HCT116 (cell line): ENCODE results near the gene UNC79. TPM values are rescaled to one million over a fixed set of nuclear protein-coding genes. Genes with fewer than 3 reads are reported as not detected.

Experiments
- ATAC-seq: fragments of 200-7000 bp; cut with Tn5 transposase; 2 replicates; pipeline ENCODE4 v1.9.1; 2020; ENCODE audit warnings: mild to moderate bottlenecking, moderate library complexity
- BruUV-seq: library from RNA; stranded (reverse); fragments of 400-500 nt; replicated peaks from 2 replicates; lab custom pipeline; 2021; lab: Mats Ljungman, UMichigan
- CTCF ChIA-PET: fragments of 300-600 bp; sonication (Branson Sonifier 250); formaldehyde crosslinking; loops from one replicate; lab custom pipeline; 2021; ENCODE audit warnings: antibody characterized with exemption; lab: Charles Lee
- POLR2A ChIA-PET: fragments of 300-600, 350-600 bp; sonication (Branson Sonifier 250); formaldehyde crosslinking; loops from one replicate; lab custom pipeline; 2021; ENCODE audit warnings: antibody characterized with exemption; lab: Charles Lee
- RAD21 ChIA-PET, 2 experiments: fragments of 300-600 bp; sonication (Branson Sonifier 250); formaldehyde crosslinking; loops; one replicate each; lab custom pipeline; 2023; ENCODE audit warnings: low total read pairs in 2 of 2; ENCODE audit not compliant: uncharacterized antibody in 2 of 2, unreplicated experiment in 2 of 2, low non-redundant PET in 1 of 2; lab: Charles Lee
- DNase-seq: peaks from one replicate; pipeline ENCODE4 v3.0.0-alpha.2; 2010; ENCODE audit warnings: low read depth, low spot score
- H2AFZ ChIP-seq: fragments of 200-600 bp; shearing (Covaris generic), sonication (generic); 2 replicates; pipeline ENCODE4 v1.6.1; 2017; ENCODE audit warnings: low read depth, mixed run types, mixed read lengths, antibody characterized with exemption, low read length; ENCODE audit not compliant: poor library complexity, severe bottlenecking
- H3K27ac ChIP-seq: 2 replicates; pipeline ENCODE4 v1.5.1; 2012; ENCODE audit warnings: low read depth, low read length
- H3K27me3 ChIP-seq: fragments of 200-600 bp; sonication (generic); 2 replicates; pipeline ENCODE4 v1.6.1; 2016; ENCODE audit warnings: mixed run types, low read length, mixed read lengths; ENCODE audit not compliant: insufficient read depth
- H3K36me3 ChIP-seq, 2 experiments: fragments of 200-500 bp in 1 of 2; fragments of 200-600 bp in 1 of 2; sonication (Bioruptor generic) in 1 of 2; sonication (generic) in 1 of 2; 2 replicates each; pipeline versions ENCODE4 v1.5.1 to v1.6.1; 2014 to 2016; ENCODE audit warnings: low read length in 2 of 2, inconsistent platforms in 1 of 2, mixed read lengths in 1 of 2, mixed run types in 1 of 2; ENCODE audit not compliant: insufficient read depth in 2 of 2, control insufficient read depth in 1 of 2
- H3K4me1 ChIP-seq, 2 experiments: fragments of 200-600 bp in 1 of 2; sonication (generic) in 1 of 2; 2 replicates each; pipeline versions ENCODE4 v1.5.1 to v1.6.1; 2012 to 2017; ENCODE audit warnings: low read length in 2 of 2, inconsistent platforms in 1 of 2, mild to moderate bottlenecking in 1 of 2, mixed read lengths in 1 of 2, mixed run types in 1 of 2, moderate library complexity in 1 of 2; ENCODE audit not compliant: insufficient read depth in 2 of 2, control insufficient read depth in 1 of 2
- H3K4me2 ChIP-seq: fragments of 200-600 bp; sonication (generic); 2 replicates; pipeline ENCODE4 v1.6.1; 2017; ENCODE audit warnings: mixed run types, low read length, mixed read lengths
- H3K4me3 ChIP-seq, 2 experiments: fragments of 200-600 bp in 1 of 2; sonication (generic) in 1 of 2; replicated peaks in 1 of 2; 2 replicates each; pipeline ENCODE4 v1.5.1; 2011 to 2016; ENCODE audit warnings: low read length in 2 of 2, control low read depth in 1 of 2, low read depth in 1 of 2, mild to moderate bottlenecking in 1 of 2, mixed read lengths in 1 of 2, mixed run types in 1 of 2
- H3K79me2 ChIP-seq: fragments of 200-600 bp; sonication (generic); 2 replicates; pipeline ENCODE4 v1.6.1; 2017; ENCODE audit warnings: mild to moderate bottlenecking, mixed run types, low read length, moderate library complexity, mixed read lengths; ENCODE audit not compliant: insufficient read depth
- H3K9ac ChIP-seq: fragments of 200-600 bp; sonication (generic); 2 replicates; pipeline ENCODE4 v1.6.1; 2016; ENCODE audit warnings: low read length, mixed read lengths
- H3K9me2 ChIP-seq: fragments of 200-600 bp; sonication (generic), shearing (Covaris generic); 2 replicates; pipeline ENCODE4 v1.6.1; 2017; ENCODE audit warnings: mixed run types, mild to moderate bottlenecking, moderate library complexity; ENCODE audit not compliant: insufficient read depth
- H3K9me3 ChIP-seq, 2 experiments: fragments of 200-500 bp in 1 of 2; fragments of 200-600 bp in 1 of 2; sonication (Bioruptor generic) in 1 of 2; sonication (generic) in 1 of 2; 2 replicates each; pipeline ENCODE4 v1.6.1; 2014 to 2017; ENCODE audit warnings: low read length in 2 of 2, mixed read lengths in 2 of 2, inconsistent platforms in 1 of 2, low read depth in 1 of 2, mild to moderate bottlenecking in 1 of 2, mixed run types in 1 of 2, moderate library complexity in 1 of 2; ENCODE audit not compliant: control insufficient read depth in 1 of 2, insufficient read depth in 1 of 2
- H4K20me1 ChIP-seq: fragments of 200-600 bp; sonication (generic), shearing (Covaris generic); 2 replicates; pipeline ENCODE4 v1.6.1; 2017; ENCODE audit warnings: mixed run types, mild to moderate bottlenecking, moderate library complexity; ENCODE audit not compliant: insufficient read depth
- CBX3 ChIP-seq: IDR thresholded peaks from 2 replicates; pipeline ENCODE4 v1.6.1; 2012; ENCODE audit warnings: low read depth
- CEBPB ChIP-seq: IDR thresholded peaks from 2 replicates; pipeline ENCODE4 v1.6.1; 2012; ENCODE audit warnings: low read depth
- CTCF ChIP-seq, 3 experiments: fragments of 200-600 bp in 1 of 3; sonication (generic) in 1 of 3; IDR thresholded peaks in 2 of 3; conservative IDR thresholded peaks in 1 of 3; 2 replicates each; pipeline ENCODE4 v1.5.1; 2012 to 2017; ENCODE audit warnings: low read depth in 2 of 3, low read length in 2 of 3, antibody characterized with exemption in 1 of 3, borderline replicate concordance in 1 of 3, control low read depth in 1 of 3, mild to moderate bottlenecking in 1 of 3, mixed read lengths in 1 of 3, mixed run types in 1 of 3, moderate library complexity in 1 of 3; ENCODE audit not compliant: insufficient read depth in 1 of 3
- EGR1 ChIP-seq: IDR thresholded peaks from 2 replicates; pipeline ENCODE4 v1.6.1; 2012; ENCODE audit warnings: low read depth
- EZH2 ChIP-seq: fragments of 200-600 bp; sonication (generic); IDR thresholded peaks from 2 replicates; pipeline ENCODE4 v1.6.1; 2017; ENCODE audit warnings: antibody characterized with exemption, mixed run types
- EZH2phosphoT487 ChIP-seq: fragments of 200-600 bp; IDR thresholded peaks from 2 replicates; pipeline ENCODE4 v1.6.1; 2018; ENCODE audit warnings: antibody characterized with exemption, borderline replicate concordance
- FOSL1 ChIP-seq: IDR thresholded peaks from 2 replicates; pipeline ENCODE4 v1.6.1; 2012; ENCODE audit warnings: low read depth
- JUND ChIP-seq: IDR thresholded peaks from 2 replicates; pipeline ENCODE4 v1.6.1; 2012
- MAX ChIP-seq: IDR thresholded peaks from 2 replicates; pipeline ENCODE4 v1.6.1; 2012
- POLR2A ChIP-seq: IDR thresholded peaks from 2 replicates; pipeline ENCODE4 v1.7.0; 2011; ENCODE audit warnings: borderline replicate concordance; ENCODE audit not compliant: insufficient read depth, insufficient read length; ENCODE audit errors: extremely low read depth
- POLR2AphosphoS5 ChIP-seq: IDR thresholded peaks from 2 replicates; pipeline ENCODE4 v1.6.1; 2011; ENCODE audit warnings: mild to moderate bottlenecking, low read depth, low read length, moderate library complexity
- SP1 ChIP-seq: IDR thresholded peaks from 2 replicates; pipeline ENCODE4 v1.6.1; 2012; ENCODE audit warnings: low read depth
- SRF ChIP-seq: IDR thresholded peaks from 2 replicates; pipeline ENCODE4 v1.6.1; 2012; ENCODE audit warnings: low read depth
- ZBTB33 ChIP-seq: IDR thresholded peaks from 2 replicates; pipeline ENCODE4 v1.6.1; 2011; ENCODE audit warnings: mild to moderate bottlenecking, low read length, moderate library complexity; ENCODE audit not compliant: insufficient replicate concordance; ENCODE audit errors: extremely low read depth
- ZFX ChIP-seq: fragments of 450-650 bp; IDR thresholded peaks from 2 replicates; pipeline ENCODE4 v1.6.1; 2017
- ZNF274 ChIP-seq: fragments of 200-500 bp; sonication (Bioruptor generic); IDR thresholded peaks from 2 replicates; pipeline ENCODE4 v1.6.1; 2014; ENCODE audit warnings: mild to moderate bottlenecking, low read depth, low read length, inconsistent platforms
- intact Hi-C: fragments of 100-400 bp; cut with micrococcal nuclease; formaldehyde crosslinking; loops from 2 replicates; pipeline ENCODE4 v1.10.0; 2022
- total RNA-seq: library from RNA; stranded (reverse); gene quantifications from one replicate; pipeline ENCODE4 v1.2.1, GENCODE V29; 2021; ENCODE audit not compliant: unreplicated experiment

Gene UNC79
- total RNA-seq, 1 experiment from 2014 or later: 0.10 TPM

GRCh38 chr14:93654599-93654998 is 223.9 kb downstream of the UNC79 start:
- ChIA-PET POLR2A (no interaction called here), RAD21 (no interaction called here), CTCF (interaction anchor here (0.8 to 5.0 kb wide), 10 partner anchors 10 to 285 kb away, joined by 3 to 75 read pairs (median 4); no protein-coding TSS in a partner anchor)
- Histone ChIP-seq H3K9me3 (no peaks in the 10 kb centered on the region), H4K20me1 (no peaks in the 10 kb centered on the region), H3K4me1 (no peaks in the 10 kb centered on the region), H3K27ac (no peak overlapping the region), H3K4me2 (peak overlapping the region; percentile 13; the same call in 1 of the 2 replicates), H3K9ac (no peak overlapping the region), H3K27me3 (peaks cover 17% of the 10 kb centered on the region), H3K4me3 (no peak overlapping the region), H3K36me3 (no peaks in the 10 kb centered on the region), H3K79me2 (no peaks in the 10 kb centered on the region), H2AFZ (peak overlapping the region; percentile 92), H3K9me2 (no peaks in the 10 kb centered on the region)
- TF ChIP-seq SRF (no peak), ZFX (no peak), MAX (no peak), POLR2AphosphoS5 (no peak), POLR2A (no peak), FOSL1 (no peak), EZH2phosphoT487 (no peak), CTCF (IDR thresholded peaks at IDR 0.05 in 2 of 3, conservative IDR thresholded peaks at IDR 0.05 in 1 of 3; ENCODE audit: borderline replicate concordance in 1 of 3, insufficient read depth in 1 of 3, low read depth in 2 of 3, low read length in 2 of 3) (no peak), ZBTB33 (no peak), EGR1 (no peak), JUND (no peak), CEBPB (no peak), EZH2 (no peak), SP1 (no peak), ZNF274 (no peak), CBX3 (no peak)
- peak; percentile 64 for ATAC-seq
- DNase-seq: no peak
- intact Hi-C loops: loop anchor here (2.0 to 10.0 kb wide), 2 partner anchors 134 to 350 kb away; partner anchors contain the start of gene PRIMA1
- BruUV-seq: no TSS peak
